NT2/D1 (cell line): Measurements from ENCODE around the gene PLA2G4D.

Source experiments
- YY1 ChIP-seq: IDR thresholded peaks from 2 replicates; pipeline ENCODE4 v1.6.1; 2011; ENCODE audit not compliant: insufficient read length, insufficient read depth
- ZNF274 ChIP-seq: IDR thresholded peaks from 2 replicates; pipeline ENCODE4 v1.6.1; 2011; ENCODE audit warnings: mild to moderate bottlenecking, low read depth, low read length

GRCh38 chr15:42088801-42089640 lies 5.3 kb downstream of the PLA2G4D start:
- TF ChIP-seq ZNF274 (no peak), YY1 (no peak)
